Muscle of leg (tissue), 11 donors: ENCODE data around the gene CYP27C1. TPM values are rescaled to one million over a fixed set of nuclear protein-coding genes. Genes with fewer than 3 reads are reported as not detected.
"Not testable (repeated sequence)": the region's sequence is repeated elsewhere in the genome, so short reads cannot be mapped to it uniquely, and the experiment has no call there.

ENCODE experiments used
- DNase-seq: peaks from one replicate; pipeline ENCODE4 v3.0.0; 2013
- H3K27ac ChIP-seq: one replicate; pipeline ENCODE4 v1.5.1; 2013; ENCODE audit warnings: mild to moderate bottlenecking, low read length, control low read depth
- H3K27me3 ChIP-seq: one replicate; pipeline ENCODE4 v1.6.1; 2013; ENCODE audit warnings: low read length; ENCODE audit not compliant: control insufficient read depth, insufficient read depth
- H3K36me3 ChIP-seq: one replicate; pipeline ENCODE4 v1.6.1; 2013; ENCODE audit warnings: low read length; ENCODE audit not compliant: control insufficient read depth, insufficient read depth
- H3K4me1 ChIP-seq: one replicate; pipeline ENCODE4 v1.6.1; 2013; ENCODE audit warnings: low read length; ENCODE audit not compliant: control insufficient read depth, insufficient read depth
- H3K4me3 ChIP-seq: one replicate; pipeline ENCODE4 v1.5.1; 2013; ENCODE audit warnings: low read length, control low read depth
- H3K9me3 ChIP-seq: replicated peaks from 2 replicates; pipeline ENCODE4 v1.6.1; 2013; ENCODE audit warnings: low read depth, low read length; ENCODE audit not compliant: control insufficient read depth
- WGBS: methylation state at CpG from one replicate; pipeline ENCODE4 v1.1.5; 2013; ENCODE audit warnings: missing lambda C conversion rate; ENCODE audit not compliant: insufficient coverage; 5-methylcytosine and 5-hydroxymethylcytosine counted together
- polyA plus RNA-seq, 8 donors: library from polyadenylated mRNA; unstranded; fragments of 120-200 nt; gene quantifications; one replicate each; pipeline versions ENCODE4 v1.2.1 to v1.2.3, GENCODE V29; 2013; ENCODE audit warnings: inconsistent platforms in 1 of 8, low replicate concordance in 1 of 8; ENCODE audit not compliant: insufficient read length in 8 of 8, insufficient read depth in 1 of 8
- total RNA-seq: library from RNA; stranded (reverse); fragments of 120-200 nt; gene quantifications from one replicate; pipeline ENCODE4 v1.2.4, GENCODE V29; 2013

CYP27C1 gene
- total and polyA plus RNA-seq, 9 donors: 2.3 to 7.8 (median 5.0) TPM

- Histone ChIP-seq H3K27ac (peak overlapping the region; percentile 82), H3K36me3 (no peaks in the 10 kb centered on the region)
- WGBS: 13% methylated on average over 3 of the region's 6 CpGs
These were observed 47.0 kb downstream of the CYP27C1 start for GRCh38 chr2:127173057-127173456.

GRCh38 chr2:127172306-127172705, 47.8 kb downstream of the CYP27C1 start:
- peaks cover 55% of the 10 kb centered on the region for H3K4me1 ChIP-seq
- no peak for DNase-seq

More at GRCh38 chr2:127173057-127173456, 47.0 kb downstream of the CYP27C1 start:
- Histone ChIP-seq H3K4me3 (no peak overlapping the region), H3K4me1 (peaks cover 56% of the 10 kb centered on the region), H3K9me3 (no peaks in the 10 kb centered on the region), H3K27me3 (no peaks in the 10 kb centered on the region)
- peak; percentile 96 for DNase-seq

GRCh38 chr2:127170452-127171197, 49.5 kb downstream of the CYP27C1 start:
- Histone ChIP-seq H3K27ac (no peak overlapping the region), H3K9me3 (no peaks in the 10 kb centered on the region), H3K27me3 (no peaks in the 10 kb centered on the region), H3K36me3 (no peaks in the 10 kb centered on the region), H3K4me1 (peaks cover 49% of the 10 kb centered on the region), H3K4me3 (no peak overlapping the region)
- 77% methylated on average over 8 of the region's 10 CpGs for WGBS
- DNase-seq: no peak

More at GRCh38 chr2:127172306-127172705, 47.8 kb downstream of the CYP27C1 start:
- WGBS: 100% methylated on average over 2 of the region's 6 CpGs
- Histone ChIP-seq H3K27ac (peak overlapping the region; percentile 82), H3K36me3 (no peaks in the 10 kb centered on the region), H3K9me3 (no peaks in the 10 kb centered on the region), H3K4me3 (no peak overlapping the region), H3K27me3 (no peaks in the 10 kb centered on the region)

- peaks cover 49% of the 10 kb centered on the region for H3K4me1 ChIP-seq
- H3K36me3 ChIP-seq: no peaks in the 10 kb centered on the region
- no peak for DNase-seq
- WGBS: 90% methylated on average over 2 of the region's 3 CpGs
- H3K9me3 ChIP-seq: no peaks in the 10 kb centered on the region
- H3K4me3 ChIP-seq: no peak overlapping the region
- no peak overlapping the region for H3K27ac ChIP-seq
- H3K27me3 ChIP-seq: no peaks in the 10 kb centered on the region
These were observed 50.1 kb downstream of the CYP27C1 start for GRCh38 chr2:127170021-127170420.

- WGBS: no CpG with 5 or more reads among the region's 15 CpGs
- Histone ChIP-seq H3K4me1 (peaks cover 46% of the 10 kb centered on the region), H3K27ac (no peak overlapping the region), H3K9me3 (no peaks in the 10 kb centered on the region), H3K4me3 (no peak overlapping the region), H3K27me3 (no peaks in the 10 kb centered on the region), H3K36me3 (no peaks in the 10 kb centered on the region)
- no peak for DNase-seq
These were observed 50.9 kb downstream of the CYP27C1 start for GRCh38 chr2:127169066-127169660.

- Histone ChIP-seq H3K4me3 (no peak overlapping the region), H3K36me3 (no peaks in the 10 kb centered on the region), H3K4me1 (peaks cover 27% of the 10 kb centered on the region), H3K9me3 (no peaks in the 10 kb centered on the region), H3K27ac (no peak overlapping the region), H3K27me3 (no peaks in the 10 kb centered on the region)
- no peak for DNase-seq
- WGBS: 58% methylated on average over 5 of the region's 12 CpGs
These were observed 53.8 kb downstream of the CYP27C1 start for GRCh38 chr2:127166231-127166860.

- Histone ChIP-seq H3K36me3 (no peaks in the 10 kb centered on the region), H3K4me3 (no peak overlapping the region), H3K4me1 (peaks cover 27% of the 10 kb centered on the region), H3K9me3 (no peaks in the 10 kb centered on the region), H3K27ac (peak overlapping the region; percentile 21), H3K27me3 (no peaks in the 10 kb centered on the region)
- no peak for DNase-seq
- 69% methylated on average over 3 of the region's 3 CpGs for WGBS
These were observed 54.6 kb downstream of the CYP27C1 start for GRCh38 chr2:127165539-127165935.

- 84% methylated on average over 10 of the region's 11 CpGs for WGBS
- Histone ChIP-seq H3K27ac (peak overlapping the region; percentile 72), H3K36me3 (no peaks in the 10 kb centered on the region), H3K27me3 (no peaks in the 10 kb centered on the region), H3K4me1 (peaks cover 24% of the 10 kb centered on the region), H3K4me3 (no peak overlapping the region), H3K9me3 (no peaks in the 10 kb centered on the region)
- DNase-seq: no peak
These were observed 55.1 kb downstream of the CYP27C1 start for GRCh38 chr2:127164761-127165538.

GRCh38 chr2:127163921-127164320, 56.2 kb downstream of the CYP27C1 start:
- no peaks in the 10 kb centered on the region for H3K9me3 ChIP-seq
- no peak overlapping the region for H3K27ac ChIP-seq
- H3K4me1 ChIP-seq: peaks cover 24% of the 10 kb centered on the region
- no peaks in the 10 kb centered on the region for H3K27me3 ChIP-seq
- no peak for DNase-seq
- WGBS: no CpG with 5 or more reads among the region's 3 CpGs
- H3K36me3 ChIP-seq: no peaks in the 10 kb centered on the region
- H3K4me3 ChIP-seq: no peak overlapping the region

- not testable (repeated sequence) for H3K27ac ChIP-seq, H3K27me3 ChIP-seq, H3K4me3 ChIP-seq, H3K36me3 ChIP-seq, H3K9me3 ChIP-seq, DNase-seq
- H3K4me1 ChIP-seq: peaks cover 24% of the 10 kb centered on the region
- WGBS: 92% methylated on average over 4 of the region's 7 CpGs
These were observed 57.1 kb downstream of the CYP27C1 start for GRCh38 chr2:127163090-127163406.
